Hepatocyte (in vitro differentiated cells): ENCODE measurements around the gene TSHZ1. TPM values are rescaled to one million over a fixed set of nuclear protein-coding genes. Genes with fewer than 3 reads are reported as not detected.
"Not testable (repeated sequence)": the region's sequence is repeated elsewhere in the genome, so short reads cannot be mapped to it uniquely, and the experiment has no call there.

Experiments used
- DNase-seq: peaks from one replicate; pipeline ENCODE4 v3.0.0-alpha.2; 2016; ENCODE audit warnings: low spot score
- H2AFZ ChIP-seq: fragments of 200-600 bp; sonication (generic); 2 replicates; pipeline ENCODE4 v1.6.0; 2016; ENCODE audit warnings: antibody characterized with exemption, mild to moderate bottlenecking
- H3K27ac ChIP-seq: fragments of 200-600 bp; sonication (generic); 2 replicates; pipeline ENCODE4 v1.5.1; 2016; ENCODE audit warnings: mild to moderate bottlenecking
- H3K27me3 ChIP-seq: fragments of 200-600 bp; sonication (generic); 2 replicates; pipeline ENCODE4 v1.6.1; 2016
- H3K36me3 ChIP-seq: fragments of 200-600 bp; sonication (generic); replicated peaks from 2 replicates; pipeline ENCODE4 v1.5.1; 2016; ENCODE audit warnings: low read depth; ENCODE audit not compliant: insufficient read depth
- H3K4me1 ChIP-seq: fragments of 200-600 bp; sonication (generic); 2 replicates; pipeline ENCODE4 v1.5.1; 2016; ENCODE audit warnings: mild to moderate bottlenecking, moderate library complexity; ENCODE audit not compliant: insufficient read depth
- H3K4me2 ChIP-seq: fragments of 200-600 bp; sonication (generic); 2 replicates; pipeline ENCODE4 v1.6.0; 2016
- H3K4me3 ChIP-seq: fragments of 200-600 bp; sonication (generic); 2 replicates; pipeline ENCODE4 v1.5.1; 2016; ENCODE audit warnings: mild to moderate bottlenecking
- H3K79me2 ChIP-seq: fragments of 200-600 bp; sonication (generic); 2 replicates; pipeline ENCODE4 v1.6.0; 2017; ENCODE audit warnings: mild to moderate bottlenecking
- H3K9me2 ChIP-seq: fragments of 200-600 bp; sonication (generic); replicated peaks from 2 replicates; pipeline ENCODE4 v1.6.0; 2017; ENCODE audit warnings: mild to moderate bottlenecking; ENCODE audit not compliant: insufficient read depth
- H3K9me3 ChIP-seq: fragments of 200-600 bp; sonication (generic); 2 replicates; pipeline ENCODE4 v1.5.1; 2016; ENCODE audit warnings: low read depth, mild to moderate bottlenecking
- H4K20me1 ChIP-seq: fragments of 200-600 bp; sonication (generic); 2 replicates; pipeline ENCODE4 v1.6.0; 2016; ENCODE audit warnings: mild to moderate bottlenecking; ENCODE audit not compliant: insufficient read depth, poor library complexity, severe bottlenecking
- CTCF ChIP-seq: fragments of 200-600 bp; sonication (generic); IDR thresholded peaks from 2 replicates; pipeline ENCODE4 v1.5.1; 2016; ENCODE audit warnings: antibody characterized with exemption, mild to moderate bottlenecking; ENCODE audit not compliant: poor library complexity
- EZH2 ChIP-seq: fragments of 200-600 bp; sonication (generic); IDR thresholded peaks from 2 replicates; pipeline ENCODE4 v1.6.1; 2016; ENCODE audit warnings: antibody characterized with exemption, mild to moderate bottlenecking, borderline replicate concordance
- EZH2phosphoT487 ChIP-seq: fragments of 200-600 bp; sonication (generic); IDR thresholded peaks from one replicate; pipeline ENCODE4 v1.6.1; 2018; ENCODE audit warnings: antibody characterized with exemption, mild to moderate bottlenecking, low read depth, moderate library complexity; ENCODE audit not compliant: unreplicated experiment, severe bottlenecking
- WGBS: methylation state at CpG from one replicate; pipeline ENCODE4 v1.1.6; 2016; ENCODE audit warnings: low lambda C conversion rate; ENCODE audit errors: missing lambda C conversion rate; 5-methylcytosine and 5-hydroxymethylcytosine counted together
- polyA plus RNA-seq: library from polyadenylated mRNA; unstranded; fragments of >200 nt; fragmentation: Nextera tagmentation; extraction: Ambion mirVana; gene quantifications from 2 replicates; pipeline ENCODE4 v1.2.1, GENCODE V29; 2016
- total RNA-seq: library from RNA; depleted of rRNA; stranded (reverse); fragments of >200 nt; gene quantifications from 2 replicates; pipeline ENCODE4 v1.2.3, GENCODE V29; 2014

TSHZ1 gene
- total and polyA plus RNA-seq, 2 experiments from 2014 or later: 8.5 to 13.1 TPM

GRCh38 chr18:75179819-75180600 lies 30.6 kb upstream of the TSHZ1 start:
- TF ChIP-seq EZH2phosphoT487: no peak
- TF ChIP-seq CTCF: no peak
- no peak for TF ChIP-seq EZH2
- no peak overlapping the region for H2AFZ ChIP-seq
- H3K4me3 ChIP-seq: no peak overlapping the region
- DNase-seq: no peak
- no peak overlapping the region for H3K4me2 ChIP-seq
- no peaks in the 10 kb centered on the region for H4K20me1 ChIP-seq
- whole genome bisulfite sequencing: 89% methylated on average over 13 of the region's 13 CpGs
- H3K4me1 ChIP-seq: no peaks in the 10 kb centered on the region
- no peak overlapping the region for H3K27ac ChIP-seq
- no peaks in the 10 kb centered on the region for H3K27me3 ChIP-seq
- H3K9me3 ChIP-seq: no peaks in the 10 kb centered on the region
- no peaks in the 10 kb centered on the region for H3K79me2 ChIP-seq
- no peaks in the 10 kb centered on the region for H3K36me3 ChIP-seq
- H3K9me2 ChIP-seq: no peaks in the 10 kb centered on the region

- TF ChIP-seq EZH2phosphoT487: no peak
- H3K79me2 ChIP-seq: no peaks in the 10 kb centered on the region
- no peak overlapping the region for H3K4me3 ChIP-seq
Measured at GRCh38 chr18:75183524-75183923, 27.1 kb upstream of the TSHZ1 start.

GRCh38 chr18:75183973-75184493 lies 26.6 kb upstream of the TSHZ1 start:
- H3K79me2 ChIP-seq: no peaks in the 10 kb centered on the region
- no peak overlapping the region for H3K4me2 ChIP-seq
- H3K27me3 ChIP-seq: no peaks in the 10 kb centered on the region
- no peak for DNase-seq
- H3K9me2 ChIP-seq: no peaks in the 10 kb centered on the region
- H3K9me3 ChIP-seq: no peaks in the 10 kb centered on the region
- no peak overlapping the region for H3K27ac ChIP-seq
- no peak for TF ChIP-seq EZH2phosphoT487
- no peaks in the 10 kb centered on the region for H3K4me1 ChIP-seq
- H2AFZ ChIP-seq: no peak overlapping the region
- no peak overlapping the region for H3K4me3 ChIP-seq
- no peaks in the 10 kb centered on the region for H3K36me3 ChIP-seq
- no peaks in the 10 kb centered on the region for H4K20me1 ChIP-seq
- WGBS: 96% methylated on average over 14 of the region's 14 CpGs

More at GRCh38 chr18:75183524-75183923, 27.1 kb upstream of the TSHZ1 start:
- H3K9me2 ChIP-seq: no peaks in the 10 kb centered on the region
- no peak for DNase-seq
- H3K36me3 ChIP-seq: no peaks in the 10 kb centered on the region
- no peak overlapping the region for H3K4me2 ChIP-seq
- no peaks in the 10 kb centered on the region for H3K9me3 ChIP-seq
- H2AFZ ChIP-seq: no peak overlapping the region
- no peaks in the 10 kb centered on the region for H4K20me1 ChIP-seq
- no peaks in the 10 kb centered on the region for H3K27me3 ChIP-seq
- H3K4me1 ChIP-seq: no peaks in the 10 kb centered on the region
- WGBS: 64% methylated on average over 5 of the region's 5 CpGs
- no peak overlapping the region for H3K27ac ChIP-seq

GRCh38 chr18:75185460-75185859 lies 25.1 kb upstream of the TSHZ1 start:
- H2AFZ ChIP-seq: no peak overlapping the region
- H3K27me3 ChIP-seq: no peaks in the 10 kb centered on the region
- H3K4me2 ChIP-seq: no peak overlapping the region
- 90% methylated on average over 3 of the region's 3 CpGs for WGBS
- H3K36me3 ChIP-seq: no peaks in the 10 kb centered on the region
- no peaks in the 10 kb centered on the region for H3K9me3 ChIP-seq
- no peak overlapping the region for H3K27ac ChIP-seq
- DNase-seq: no peak
- no peaks in the 10 kb centered on the region for H3K9me2 ChIP-seq
- TF ChIP-seq CTCF (no peak), EZH2phosphoT487 (no peak)
- H4K20me1 ChIP-seq: no peaks in the 10 kb centered on the region
- no peaks in the 10 kb centered on the region for H3K79me2 ChIP-seq
- H3K4me3 ChIP-seq: no peak overlapping the region
- H3K4me1 ChIP-seq: no peaks in the 10 kb centered on the region

GRCh38 chr18:75187702-75188101 lies 22.9 kb upstream of the TSHZ1 start:
- not testable (repeated sequence) for H3K79me2 ChIP-seq, H3K4me3 ChIP-seq, H3K36me3 ChIP-seq, H2AFZ ChIP-seq, H4K20me1 ChIP-seq, H3K27me3 ChIP-seq, H3K9me2 ChIP-seq, H3K4me1 ChIP-seq, DNase-seq, H3K9me3 ChIP-seq, H3K27ac ChIP-seq, H3K4me2 ChIP-seq
- 91% methylated on average over 4 of the region's 4 CpGs for WGBS
